HG03575 (cell line): ENCODE results near the gene SRGAP2C.
"Not testable (repeated sequence)": the region's sequence is repeated elsewhere in the genome, so short reads cannot be mapped to it uniquely, and the experiment has no call there.

Experiments
- ATAC-seq: cut with Tn5 transposase; IDR thresholded peaks from one replicate; pipeline ENCODE4 v1.9.1; 2021; ENCODE audit not compliant: unreplicated experiment, insufficient number of reproducible peaks, low FRiP score; ENCODE audit errors: extremely low read depth

SRGAP2C gene

DNA sequence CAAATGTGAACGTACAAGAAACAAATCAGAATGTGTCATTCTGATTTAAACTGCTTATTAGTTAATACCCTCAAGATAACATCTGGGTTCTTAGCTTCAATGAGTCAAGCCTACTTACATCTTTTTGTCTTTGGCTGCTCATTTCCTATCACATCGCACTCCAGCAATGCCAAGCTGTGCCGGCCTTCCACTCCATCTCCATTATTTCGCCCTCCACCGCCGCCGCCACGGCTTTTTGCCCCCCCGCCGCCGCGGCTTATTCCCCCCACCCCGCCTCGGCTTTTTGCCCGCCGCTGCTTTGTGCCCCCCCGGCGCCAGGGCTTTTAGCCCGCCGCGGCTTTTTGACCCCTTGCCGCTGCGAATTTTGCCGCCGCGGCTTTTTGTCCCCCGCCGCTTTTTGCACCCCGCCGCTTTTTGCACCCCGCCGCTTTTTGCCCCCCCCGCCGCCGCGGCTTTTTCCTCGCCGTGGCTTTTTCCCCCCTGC is 211.0 kb downstream of the SRGAP2C start:
- not testable (repeated sequence) for ATAC-seq

DNA sequence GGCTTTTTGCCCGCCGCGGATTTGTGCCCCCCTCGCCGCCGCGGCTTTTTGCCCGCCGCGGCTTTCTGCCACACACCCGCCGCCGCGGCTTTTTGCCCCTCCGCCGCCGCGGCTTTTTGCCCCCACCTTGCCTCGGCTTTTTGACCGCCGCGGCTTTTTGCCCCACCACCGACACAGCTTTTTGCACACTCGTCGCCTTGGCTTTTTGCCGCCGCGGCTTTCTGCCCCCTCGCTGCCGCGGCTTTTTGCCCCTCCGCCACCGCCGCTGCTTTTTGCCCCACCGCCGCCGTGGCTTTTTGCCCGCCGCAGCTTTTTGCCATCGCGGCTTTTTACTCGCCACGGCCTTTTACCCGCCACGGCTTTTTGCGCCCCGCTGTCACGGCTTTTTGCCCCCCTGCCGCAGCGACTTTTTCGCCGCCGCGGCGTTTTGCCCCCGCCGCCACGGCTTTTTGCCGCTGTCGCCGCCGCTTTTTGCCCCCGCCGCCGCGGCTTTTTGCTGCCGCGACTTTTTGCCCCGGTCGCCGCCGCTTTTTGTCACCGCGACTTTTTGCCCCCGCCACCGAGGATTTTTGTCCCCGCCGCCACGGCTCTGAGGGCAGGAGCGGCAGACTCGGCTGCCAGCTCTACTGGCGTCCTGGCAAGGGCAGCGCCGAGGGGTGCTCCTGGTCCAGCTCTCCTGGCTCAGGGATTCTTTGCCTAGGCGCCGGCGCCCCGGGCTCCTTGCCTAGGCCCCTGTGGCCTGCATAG is 211.7 kb downstream of the SRGAP2C start:
- ATAC-seq = not testable (repeated sequence)

DNA sequence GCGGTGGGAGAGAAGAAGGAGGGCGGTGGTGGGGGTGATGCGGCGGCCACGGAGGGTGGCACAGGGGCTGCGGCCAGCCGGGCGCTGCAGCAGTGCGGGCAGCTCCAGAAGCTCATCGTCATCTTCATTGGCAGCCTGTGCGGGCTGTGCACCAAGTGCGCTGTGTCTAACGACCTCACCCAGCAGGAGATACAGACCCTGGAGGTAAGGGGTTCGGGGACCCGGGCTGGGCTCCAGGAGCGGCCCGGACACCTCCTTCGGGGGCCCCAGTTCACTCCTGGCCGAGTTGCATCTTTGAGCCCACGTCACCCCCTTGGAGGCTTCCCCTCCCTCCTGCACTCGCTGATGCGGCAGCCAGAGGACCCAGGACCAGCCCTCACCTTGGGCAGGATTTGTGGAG is 212.3 kb downstream of the SRGAP2C start:
- not testable (repeated sequence) for ATAC-seq

DNA sequence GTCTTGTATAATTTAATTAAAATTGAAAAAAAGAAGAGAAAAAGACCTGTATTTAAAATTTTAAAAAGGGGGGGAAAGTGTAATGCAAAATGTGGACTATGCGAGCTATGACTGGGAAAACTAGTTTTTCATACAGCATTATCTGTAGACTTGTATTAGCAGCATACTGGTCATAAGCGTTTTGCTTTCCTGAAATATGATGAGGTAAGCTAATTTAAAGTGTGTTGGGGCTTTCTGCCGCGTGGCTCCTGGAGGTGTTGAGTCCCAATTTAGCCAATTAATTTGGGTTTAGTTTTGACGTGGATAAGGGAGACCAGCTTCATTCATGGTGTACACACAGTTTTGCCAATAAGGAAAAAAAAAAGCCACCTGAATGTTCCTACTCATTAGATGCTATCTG is 214.4 kb downstream of the SRGAP2C start:
- ATAC-seq = not testable (repeated sequence)

DNA sequence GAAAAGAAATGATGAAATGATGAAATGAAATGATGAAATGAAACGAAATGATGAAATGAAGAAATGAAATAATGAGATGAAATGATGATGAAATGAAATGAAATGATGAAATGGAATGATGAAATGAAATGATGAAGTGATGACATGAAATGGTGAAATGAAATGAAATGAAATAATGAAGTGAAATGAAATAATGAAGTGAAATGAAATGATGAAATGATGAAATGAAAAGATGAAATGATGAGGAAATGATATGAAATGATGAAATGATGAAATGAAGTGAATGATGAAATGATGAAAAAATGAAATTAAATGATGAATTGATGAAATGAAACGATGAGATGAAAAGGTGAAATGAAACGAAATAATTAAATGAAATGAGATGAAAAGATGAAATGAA is 215.3 kb downstream of the SRGAP2C start:
- ATAC-seq = not testable (repeated sequence)

DNA sequence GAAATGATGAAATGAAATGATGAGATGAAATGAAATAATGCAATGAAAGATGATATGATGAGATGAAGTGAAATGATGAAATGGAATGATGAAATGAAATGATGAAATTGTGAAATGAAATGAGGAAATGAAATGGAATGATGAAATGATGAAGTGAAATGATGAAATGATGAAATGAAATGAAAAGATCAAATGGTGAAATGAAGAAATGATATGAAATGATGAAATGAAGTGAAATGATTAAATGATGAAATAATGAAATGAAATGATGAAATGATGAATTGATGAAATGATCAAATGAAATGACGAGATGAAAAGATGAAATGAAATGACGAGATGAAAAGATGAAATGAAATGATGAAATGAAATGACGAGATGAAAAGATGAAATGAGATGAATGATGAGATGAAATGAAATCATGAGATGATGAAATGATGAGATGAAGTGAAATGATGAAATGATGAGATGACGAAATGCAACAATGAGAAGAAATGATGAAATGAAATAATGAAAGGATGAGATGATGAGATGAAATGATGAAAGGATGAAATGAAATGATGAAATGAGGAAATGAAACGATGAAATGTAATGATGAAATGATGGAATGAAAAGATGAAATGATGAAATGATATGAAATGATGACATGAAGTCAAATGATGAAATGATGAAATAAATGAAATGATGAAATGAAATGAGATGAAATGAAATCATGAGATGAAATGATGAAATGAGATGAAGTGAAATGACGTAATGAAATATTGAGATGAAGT is 216.0 kb downstream of the SRGAP2C start:
- ATAC-seq = not testable (repeated sequence)

DNA sequence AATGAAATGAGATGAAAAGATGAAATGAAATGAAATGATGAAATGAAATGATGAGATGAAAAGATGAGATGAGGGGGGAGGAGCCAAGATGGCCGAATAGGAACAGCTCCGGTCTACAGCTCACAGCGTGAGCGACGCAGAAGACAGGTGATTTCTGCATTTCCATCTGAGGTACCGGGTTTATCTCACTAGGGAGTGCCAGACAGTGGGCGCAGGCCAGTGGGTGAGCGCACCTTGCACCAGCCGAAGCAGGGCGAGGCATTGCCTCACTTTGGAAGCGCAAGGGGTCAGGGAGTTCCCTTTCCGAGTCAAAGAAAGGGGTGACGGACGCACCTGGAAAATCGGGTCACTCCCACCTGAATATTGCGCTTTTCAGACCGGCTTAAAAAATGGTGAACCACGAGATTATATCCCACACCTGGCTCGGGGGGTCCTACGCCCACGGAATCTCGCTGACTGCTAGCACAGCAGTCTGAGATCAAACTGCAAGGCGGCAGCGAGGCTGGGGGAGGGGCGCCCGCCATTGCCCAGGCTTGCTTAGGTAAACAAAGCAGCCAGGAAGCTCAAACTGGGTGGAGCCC is 216.7 kb downstream of the SRGAP2C start:
- not testable (repeated sequence) for ATAC-seq

DNA sequence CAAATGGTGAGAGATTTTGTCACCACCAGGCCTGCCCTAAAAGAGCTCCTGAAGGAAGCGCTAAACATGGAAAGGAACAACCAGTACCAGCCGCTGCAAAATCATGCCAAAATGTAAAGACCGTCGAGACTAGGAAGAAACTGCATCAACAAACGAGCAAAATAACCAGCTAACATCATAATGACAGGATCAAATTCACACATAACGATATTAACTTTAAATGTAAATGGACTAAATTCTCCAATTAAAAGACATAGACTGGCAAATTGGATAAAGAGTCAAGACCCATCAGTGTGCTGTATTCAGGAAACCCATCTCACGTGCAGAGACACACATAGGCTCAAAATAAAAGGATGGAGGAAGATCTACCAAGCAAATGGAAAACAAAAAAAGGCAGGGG is 218.5 kb downstream of the SRGAP2C start:
- not testable (repeated sequence) for ATAC-seq

DNA sequence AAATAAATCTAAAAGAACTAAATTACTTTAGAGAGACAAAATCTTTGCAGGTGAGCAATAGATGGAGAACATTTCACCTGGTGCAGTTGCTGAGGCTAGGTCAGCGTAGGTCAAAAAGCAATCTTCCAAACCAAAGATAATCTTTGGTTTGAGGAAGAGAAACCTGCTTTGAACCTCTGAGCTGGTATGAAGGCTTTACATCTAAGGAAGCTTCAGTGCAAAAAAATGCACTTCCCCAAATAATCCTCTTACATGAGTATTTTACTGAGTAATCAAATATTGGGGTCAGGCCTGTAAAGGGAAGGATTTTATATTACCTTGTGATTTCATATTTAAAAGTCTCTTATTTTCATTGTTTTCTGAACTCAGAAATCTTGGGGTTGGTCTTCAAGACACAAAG is 223.6 kb downstream of the SRGAP2C start:
- ATAC-seq = no peak

DNA sequence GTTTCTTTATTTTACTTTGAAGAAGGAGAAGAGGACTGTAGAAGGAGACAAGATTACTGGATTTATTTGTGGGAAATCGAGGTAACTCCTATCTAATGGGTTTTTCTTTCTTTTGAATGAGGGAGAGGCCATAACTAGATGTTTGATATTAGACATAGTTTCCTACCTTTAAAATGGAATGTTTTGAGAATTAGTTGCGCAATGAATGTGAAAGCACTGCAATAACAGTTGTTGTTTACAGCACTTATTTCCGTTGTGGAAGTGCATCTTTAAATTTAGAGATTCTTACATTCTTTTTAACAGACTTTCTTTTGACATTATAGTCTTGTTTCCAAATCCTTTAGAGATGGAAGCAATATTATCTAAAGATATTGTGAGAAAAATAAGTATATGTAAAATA is 229.0 kb downstream of the SRGAP2C start:
- no peak for ATAC-seq

DNA sequence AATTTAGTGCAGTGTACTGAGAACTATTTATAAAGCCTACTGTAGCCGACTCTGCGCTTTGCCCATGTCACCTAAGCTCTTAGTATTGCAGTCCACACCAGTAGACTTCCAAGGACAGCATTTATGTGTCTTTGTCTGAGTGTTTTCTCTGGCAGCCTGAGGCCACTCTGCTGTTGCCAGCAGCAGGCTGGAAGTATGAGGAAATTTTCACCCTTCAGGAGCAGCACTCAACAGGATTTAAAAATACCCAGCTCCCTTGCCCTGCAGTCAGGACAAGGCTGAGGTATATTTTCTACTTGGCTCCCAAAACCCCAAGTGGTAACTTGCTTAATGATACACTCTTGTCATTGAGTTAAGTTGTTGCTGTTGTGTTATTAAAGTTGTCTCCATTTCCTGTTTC is 230.1 kb downstream of the SRGAP2C start:
- no peak for ATAC-seq

DNA sequence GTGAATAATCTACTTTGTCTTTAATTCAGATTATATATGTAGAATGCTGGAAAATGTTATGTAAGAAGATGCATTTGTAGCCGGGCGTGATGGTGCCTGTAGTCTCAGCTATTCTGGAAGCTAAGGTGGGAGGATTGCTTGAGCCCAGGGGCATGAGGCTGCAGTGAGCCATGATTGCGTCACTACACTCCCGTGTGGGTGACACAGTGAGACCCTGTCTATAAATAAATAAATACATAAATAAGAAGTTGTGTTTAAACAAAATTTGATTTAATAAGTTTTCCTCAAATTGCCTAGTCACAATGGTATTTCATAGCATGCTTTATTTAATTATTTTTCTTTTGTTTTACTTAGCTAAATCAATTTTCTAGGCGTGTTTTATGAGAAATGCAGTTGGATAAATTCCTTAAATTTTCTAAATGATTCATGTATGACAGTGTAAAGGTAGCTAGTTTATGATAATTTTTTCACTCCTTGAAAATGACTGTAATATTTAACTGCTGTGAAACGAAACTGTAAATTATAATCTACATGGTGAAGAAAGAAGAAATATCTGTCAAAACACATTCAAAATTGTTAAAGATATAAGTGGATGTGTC is 232.6 kb downstream of the SRGAP2C start:
- no peak for ATAC-seq

DNA sequence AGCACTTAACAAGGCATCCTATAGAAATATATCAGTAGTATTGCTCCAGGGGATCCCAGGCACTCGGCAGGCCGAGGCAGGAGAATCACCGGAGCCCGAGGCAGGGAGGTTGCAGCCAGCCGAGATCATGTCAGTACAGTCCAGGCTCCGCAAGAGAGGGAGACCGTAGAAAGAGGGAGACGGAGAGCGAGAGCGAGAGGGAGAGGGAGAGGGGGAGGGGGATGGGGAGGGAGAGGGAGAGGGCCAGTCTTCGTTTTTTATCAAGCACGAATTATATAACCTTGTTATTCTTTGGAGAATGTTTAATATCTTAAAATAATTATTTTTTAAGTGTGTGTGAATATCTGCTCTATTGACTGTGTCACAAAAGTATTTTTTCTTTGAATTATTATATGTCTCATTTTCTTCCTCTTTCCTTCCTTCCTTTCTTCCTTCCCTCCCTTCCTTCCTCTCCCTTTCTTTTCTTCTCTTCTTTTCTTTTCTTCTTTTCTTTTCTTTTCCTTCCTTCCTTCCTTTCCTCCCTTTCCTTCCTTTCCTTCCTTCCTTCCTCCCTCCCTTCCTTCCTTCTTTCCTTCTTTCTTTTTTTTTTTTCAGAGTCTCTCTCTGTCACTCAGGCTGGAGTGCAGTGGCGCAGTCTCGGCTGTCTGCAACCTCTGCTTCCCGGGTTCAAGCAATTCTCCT is 233.7 kb downstream of the SRGAP2C start:
- no peak for ATAC-seq

DNA sequence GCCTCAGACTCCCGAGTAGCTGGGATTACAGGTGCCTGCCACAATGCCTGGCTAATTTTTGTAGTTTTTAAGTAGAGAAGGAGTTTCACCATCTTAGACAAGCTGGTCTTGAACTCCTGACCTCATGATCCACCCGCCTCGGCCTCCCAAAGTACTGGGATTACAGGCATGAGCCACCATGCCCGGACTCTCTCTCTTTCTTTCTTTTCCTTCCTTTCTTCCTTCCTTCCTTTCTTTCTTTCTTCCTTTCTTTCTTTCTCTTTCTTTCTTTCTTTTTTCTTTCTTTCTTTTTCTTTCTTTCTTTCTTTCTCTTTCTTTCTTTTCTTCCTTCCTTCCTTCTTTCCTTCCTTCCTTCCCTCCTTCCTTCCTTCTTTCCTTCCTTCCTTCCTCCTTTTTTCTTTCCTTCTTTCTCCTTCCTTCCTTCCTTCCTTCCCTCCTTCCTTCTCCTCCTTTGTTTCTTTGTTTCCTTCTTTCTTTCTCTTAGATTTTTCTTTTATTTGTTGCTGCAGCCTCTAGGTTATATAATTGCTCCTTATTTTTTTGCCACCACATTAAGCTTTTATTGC is 234.4 kb downstream of the SRGAP2C start:
- ATAC-seq = not testable (repeated sequence)

DNA sequence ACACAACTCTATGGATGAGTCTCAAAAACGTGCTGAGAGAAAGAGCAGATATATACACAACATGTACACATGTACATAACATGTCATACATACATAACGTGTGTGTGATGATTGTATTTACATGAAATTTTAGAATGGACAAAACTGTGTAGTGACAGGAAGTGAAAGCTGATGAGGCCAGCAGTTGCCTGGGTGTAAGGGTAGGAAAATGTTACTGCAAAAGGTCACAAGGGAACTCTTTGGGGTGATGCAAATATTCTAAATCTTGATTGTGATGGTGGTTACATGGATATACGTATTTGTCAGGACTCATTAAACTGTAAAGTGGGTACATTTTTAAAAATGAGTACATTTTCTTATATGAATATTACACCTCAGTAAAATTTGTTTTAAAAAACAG is 236.7 kb downstream of the SRGAP2C start:
- ATAC-seq = not testable (repeated sequence)

DNA sequence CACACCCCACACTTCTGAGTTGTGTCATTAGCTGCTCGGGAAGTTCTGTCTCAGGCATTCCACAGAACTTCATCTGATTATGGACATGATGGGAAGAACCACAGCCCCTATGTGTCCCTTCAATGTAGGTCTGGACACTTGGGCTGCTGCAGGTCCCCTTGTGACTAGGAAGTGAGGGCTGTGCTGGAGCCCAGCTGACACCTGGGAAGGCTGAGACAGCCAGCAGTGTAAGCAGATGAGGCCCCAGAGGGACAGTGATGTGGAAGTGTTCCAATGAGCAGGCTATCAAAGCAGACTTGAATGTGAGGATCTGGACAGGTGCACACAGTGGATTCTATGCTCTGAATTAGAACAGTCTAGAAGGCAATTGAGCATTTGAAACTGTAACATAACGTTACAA is 239.2 kb downstream of the SRGAP2C start:
- not testable (repeated sequence) for ATAC-seq

DNA sequence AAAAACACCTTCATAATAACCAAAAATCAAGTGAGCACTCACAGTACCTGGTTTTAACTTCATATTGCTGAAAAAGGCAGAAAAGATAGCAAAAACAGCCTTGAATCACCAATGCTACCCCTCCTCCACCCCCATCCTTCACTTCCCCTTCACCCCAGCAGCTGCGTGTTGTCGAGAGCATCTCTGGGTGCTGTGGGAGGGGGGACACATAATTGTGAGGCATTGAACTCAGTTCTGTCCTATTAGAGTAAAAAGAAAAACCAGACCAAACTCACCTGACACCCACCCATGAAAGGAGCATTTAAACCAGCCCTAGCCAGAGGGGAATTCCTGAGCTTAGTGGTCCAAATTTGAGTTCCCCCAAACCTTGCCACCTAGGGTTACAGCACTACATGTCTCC is 248.7 kb downstream of the SRGAP2C start:
- not testable (repeated sequence) for ATAC-seq

DNA sequence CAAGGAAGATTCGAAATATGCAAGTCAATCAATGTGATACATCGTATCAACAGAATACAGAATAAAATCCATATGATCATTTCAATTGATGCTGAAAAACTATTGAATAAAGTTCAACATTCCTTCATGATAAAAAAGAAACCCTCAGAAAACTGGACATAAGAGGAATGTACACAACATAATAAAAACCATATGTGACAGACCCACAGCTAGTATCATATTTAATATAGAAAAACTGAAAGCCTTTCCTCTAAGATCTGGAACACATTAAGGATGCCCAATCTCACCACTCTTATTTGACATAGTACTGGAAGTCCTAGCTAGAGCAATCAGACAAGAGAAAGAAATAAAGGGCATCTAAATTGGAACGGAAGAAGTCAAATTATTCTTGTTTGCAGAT is 254.1 kb downstream of the SRGAP2C start:
- not testable (repeated sequence) for ATAC-seq

DNA sequence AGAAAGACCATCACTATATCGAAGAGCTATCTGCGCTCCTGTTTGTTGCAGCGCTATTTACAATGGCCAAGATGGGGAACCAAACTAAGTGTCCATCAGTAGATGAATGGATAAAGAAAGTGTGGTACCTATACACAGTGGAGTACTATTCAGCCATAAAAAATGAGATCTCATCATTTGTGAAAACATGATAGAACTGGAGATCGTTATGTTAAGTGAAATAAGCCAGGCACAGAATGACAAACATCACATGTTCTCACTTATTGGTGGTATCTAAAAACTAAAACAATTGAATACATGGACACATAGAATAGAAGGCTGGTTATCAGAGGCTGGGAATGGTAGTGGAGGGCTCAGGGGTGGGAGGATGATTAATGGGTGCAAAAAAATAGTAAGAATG is 256.2 kb downstream of the SRGAP2C start:
- no peak for ATAC-seq
